Kidney epithelial cell (primary cell): Measurements from ENCODE around the gene OR10A3. TPM values are rescaled to one million over a fixed set of nuclear protein-coding genes. Genes with fewer than 3 reads are reported as not detected.

Experiments
- DNase-seq: peaks from one replicate; pipeline ENCODE4 v3.0.0-alpha.2; 2010; ENCODE audit warnings: low read depth
- H3K27me3 ChIP-seq: 2 replicates; pipeline ENCODE4 v1.6.0; 2011; ENCODE audit warnings: low read length; ENCODE audit not compliant: control insufficient read depth, insufficient read depth
- H3K36me3 ChIP-seq: 2 replicates; pipeline ENCODE4 v1.5.1; 2011; ENCODE audit warnings: low read length; ENCODE audit not compliant: control insufficient read depth, insufficient read depth
- H3K4me3 ChIP-seq: 2 replicates; pipeline ENCODE4 v1.5.1; 2011; ENCODE audit warnings: low read depth, mild to moderate bottlenecking, control low read depth, low read length
- total RNA-seq: library from RNA; depleted of rRNA; stranded (reverse); fragments of >200 nt; gene quantifications from 2 replicates; pipeline ENCODE4 v1.2.3, GENCODE V29; 2015
- TF ChIP-seq, protein P1 (sequence below): IDR thresholded peaks from 2 replicates; pipeline ENCODE4 v1.5.1; 2011; ENCODE audit warnings: mild to moderate bottlenecking, moderate library complexity, low read length, control low read depth, inconsistent platforms; ENCODE audit not compliant: insufficient read depth, poor library complexity, severe bottlenecking

The OR10A3 gene
- total RNA-seq, 1 donor from 2014 or later = not detected

- Histone ChIP-seq H3K36me3 (no peaks in the 10 kb centered on the region), H3K27me3 (no peaks in the 10 kb centered on the region), H3K4me3 (no peak overlapping the region)
- TF ChIP-seq, protein P1, sequence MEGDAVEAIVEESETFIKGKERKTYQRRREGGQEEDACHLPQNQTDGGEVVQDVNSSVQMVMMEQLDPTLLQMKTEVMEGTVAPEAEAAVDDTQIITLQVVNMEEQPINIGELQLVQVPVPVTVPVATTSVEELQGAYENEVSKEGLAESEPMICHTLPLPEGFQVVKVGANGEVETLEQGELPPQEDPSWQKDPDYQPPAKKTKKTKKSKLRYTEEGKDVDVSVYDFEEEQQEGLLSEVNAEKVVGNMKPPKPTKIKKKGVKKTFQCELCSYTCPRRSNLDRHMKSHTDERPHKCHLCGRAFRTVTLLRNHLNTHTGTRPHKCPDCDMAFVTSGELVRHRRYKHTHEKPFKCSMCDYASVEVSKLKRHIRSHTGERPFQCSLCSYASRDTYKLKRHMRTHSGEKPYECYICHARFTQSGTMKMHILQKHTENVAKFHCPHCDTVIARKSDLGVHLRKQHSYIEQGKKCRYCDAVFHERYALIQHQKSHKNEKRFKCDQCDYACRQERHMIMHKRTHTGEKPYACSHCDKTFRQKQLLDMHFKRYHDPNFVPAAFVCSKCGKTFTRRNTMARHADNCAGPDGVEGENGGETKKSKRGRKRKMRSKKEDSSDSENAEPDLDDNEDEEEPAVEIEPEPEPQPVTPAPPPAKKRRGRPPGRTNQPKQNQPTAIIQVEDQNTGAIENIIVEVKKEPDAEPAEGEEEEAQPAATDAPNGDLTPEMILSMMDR = no peak
- no peak for DNase-seq
Measured at GRCh38 chr11:7969756-7970646, 28.5 kb upstream of the OR10A3 start.

GRCh38 chr11:7968686-7969085 is 27.2 kb upstream of the OR10A3 start:
- H3K27me3 ChIP-seq = no peaks in the 10 kb centered on the region

GRCh38 chr11:7967826-7968225 is 26.3 kb upstream of the OR10A3 start:
- TF ChIP-seq, protein P1 = no peak
- H3K27me3 ChIP-seq = no peaks in the 10 kb centered on the region
- no peaks in the 10 kb centered on the region for H3K36me3 ChIP-seq
- no peak for DNase-seq
- no peak overlapping the region for H3K4me3 ChIP-seq

More at GRCh38 chr11:7968686-7969085, 27.2 kb upstream of the OR10A3 start:
- H3K36me3 ChIP-seq = no peaks in the 10 kb centered on the region
- no peak overlapping the region for H3K4me3 ChIP-seq
- TF ChIP-seq, protein P1 = no peak
- DNase-seq = no peak

GRCh38 chr11:7967097-7967496 is 25.6 kb upstream of the OR10A3 start:
- H3K36me3 ChIP-seq = no peaks in the 10 kb centered on the region
- DNase-seq = no peak
- H3K27me3 ChIP-seq = no peaks in the 10 kb centered on the region
- H3K4me3 ChIP-seq = no peak overlapping the region
- TF ChIP-seq, protein P1 = no peak

GRCh38 chr11:7965386-7965785 is 23.9 kb upstream of the OR10A3 start, which contains the start of gene NLRP10:
Gene NLRP10 (minus strand): TSS chr11:7965447. CDS start chr11:7963495, 1,952 bp downstream.
- no peaks in the 10 kb centered on the region for H3K36me3 ChIP-seq
- peak; percentile 23 for DNase-seq
- no peak within 1 kb of the TSS for H3K4me3 ChIP-seq
- TF ChIP-seq, protein P1 = no peak
- no peaks in the 10 kb centered on the region for H3K27me3 ChIP-seq

- no peaks in the 10 kb centered on the region for H3K27me3 ChIP-seq
- H3K36me3 ChIP-seq = no peaks in the 10 kb centered on the region
- DNase-seq = no peak
- H3K4me3 ChIP-seq = no peak overlapping the region
- TF ChIP-seq, protein P1 = no peak
Measured at GRCh38 chr11:7964873-7965272, 23.4 kb upstream of the OR10A3 start.
